Globus pallidus (tissue), 1 donor: Measurements from ENCODE around the gene SPIRE2.
A peak's percentile ranks its signal among the peaks of the same experiment; 100 is the strongest.

Source experiments
- DNase-seq: peaks from one replicate; pipeline ENCODE4 v3.0.0-alpha.2; 2015; ENCODE audit warnings: low spot score

SPIRE2 gene

GRCh38 chr16:89837014-89837546 is 8.8 kb downstream of the SPIRE2 start:
- no peak for DNase-seq

- DNase-seq: no peak
Observed at GRCh38 chr16:89841275-89841674, 13.0 kb downstream of the SPIRE2 start.

- DNase-seq: no peak
Observed at GRCh38 chr16:89842471-89843408, 14.5 kb downstream of the SPIRE2 start.

- no peak for DNase-seq
Observed at GRCh38 chr16:89843409-89844350, 15.4 kb downstream of the SPIRE2 start.

GRCh38 chr16:89844739-89845339 is 16.6 kb downstream of the SPIRE2 start:
- no peak for DNase-seq

GRCh38 chr16:89845417-89845816 is 17.1 kb downstream of the SPIRE2 start:
- DNase-seq: no peak

GRCh38 chr16:89847051-89847939 is 19.0 kb downstream of the SPIRE2 start:
- DNase-seq: no peak

- DNase-seq: no peak
Observed at GRCh38 chr16:89847940-89848297, 19.6 kb downstream of the SPIRE2 start.

GRCh38 chr16:89848974-89849373 is 20.7 kb downstream of the SPIRE2 start:
- no peak for DNase-seq

GRCh38 chr16:89853306-89853993 is 25.2 kb downstream of the SPIRE2 start:
- DNase-seq: no peak

GRCh38 chr16:89855301-89855945 is 27.1 kb downstream of the SPIRE2 start:
- no peak for DNase-seq

- DNase-seq: no peak
Observed at GRCh38 chr16:89855986-89856385, 27.7 kb downstream of the SPIRE2 start.

- DNase-seq: no peak
Observed at GRCh38 chr16:89858973-89859614, 30.8 kb downstream of the SPIRE2 start.

GRCh38 chr16:89859615-89860007 is 31.3 kb downstream of the SPIRE2 start:
- DNase-seq: no peak

GRCh38 chr16:89860747-89861304 is 32.6 kb downstream of the SPIRE2 start:
- no peak for DNase-seq

GRCh38 chr16:89861648-89862047 is 33.4 kb downstream of the SPIRE2 start:
- DNase-seq: no peak

GRCh38 chr16:89862732-89863131 is 34.5 kb downstream of the SPIRE2 start:
- no peak for DNase-seq

GRCh38 chr16:89863741-89864526 is 35.7 kb downstream of the SPIRE2 start:
- peak; percentile 33 for DNase-seq

GRCh38 chr16:89864527-89864820 is 36.2 kb downstream of the SPIRE2 start:
- DNase-seq: no peak
